HG02588 (cell line): ENCODE results near the gene B4GALT5.

Experiments
- ATAC-seq: cut with Tn5 transposase; IDR thresholded peaks from one replicate; pipeline ENCODE4 v1.9.1; 2021; ENCODE audit warnings: mild to moderate bottlenecking, moderate library complexity; ENCODE audit not compliant: unreplicated experiment

Gene B4GALT5

DNA sequence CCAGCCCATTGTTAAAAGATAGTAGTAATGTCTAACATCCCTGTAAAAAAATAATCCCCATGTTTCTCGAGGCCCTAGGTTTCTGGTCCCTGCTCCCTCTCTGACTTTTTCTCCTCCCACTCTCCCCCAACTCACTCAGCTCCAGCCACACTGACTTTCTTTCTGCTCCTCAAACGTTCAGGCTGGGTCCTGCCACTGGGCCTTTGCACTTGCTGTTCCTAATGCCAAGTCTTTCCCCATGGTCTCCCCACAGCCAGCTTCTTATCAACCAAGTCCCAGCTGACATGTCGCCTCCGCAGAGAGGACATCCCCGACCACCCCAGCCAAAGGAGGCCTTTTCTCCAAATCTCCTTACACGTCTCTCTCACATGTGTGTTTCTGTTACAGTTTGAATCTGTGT lies 123.9 kb downstream of the B4GALT5 start:
- ATAC-seq = no peak

DNA sequence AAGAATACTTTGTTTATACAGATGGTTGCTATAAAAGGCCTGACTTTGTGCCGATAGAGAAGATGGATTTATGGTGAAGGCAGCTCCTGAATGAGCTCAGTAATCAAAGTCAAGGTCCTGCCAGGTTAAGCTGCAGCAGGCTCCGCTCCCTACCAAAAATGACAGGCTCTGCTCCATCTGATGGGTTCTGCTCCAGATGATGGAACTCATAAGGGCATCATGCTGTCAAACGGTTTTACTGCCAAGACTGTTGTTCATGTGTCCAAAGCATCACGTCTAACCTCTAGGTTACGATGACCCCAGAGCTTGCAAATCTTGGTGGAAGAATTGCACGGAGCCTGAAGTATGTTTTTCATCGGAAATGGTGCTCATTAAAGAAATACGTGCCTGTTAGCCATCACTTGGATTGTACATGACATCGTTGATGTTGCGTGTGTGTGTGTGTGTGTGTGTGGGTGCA lies 126.5 kb downstream of the B4GALT5 start:
- ATAC-seq = no peak

DNA sequence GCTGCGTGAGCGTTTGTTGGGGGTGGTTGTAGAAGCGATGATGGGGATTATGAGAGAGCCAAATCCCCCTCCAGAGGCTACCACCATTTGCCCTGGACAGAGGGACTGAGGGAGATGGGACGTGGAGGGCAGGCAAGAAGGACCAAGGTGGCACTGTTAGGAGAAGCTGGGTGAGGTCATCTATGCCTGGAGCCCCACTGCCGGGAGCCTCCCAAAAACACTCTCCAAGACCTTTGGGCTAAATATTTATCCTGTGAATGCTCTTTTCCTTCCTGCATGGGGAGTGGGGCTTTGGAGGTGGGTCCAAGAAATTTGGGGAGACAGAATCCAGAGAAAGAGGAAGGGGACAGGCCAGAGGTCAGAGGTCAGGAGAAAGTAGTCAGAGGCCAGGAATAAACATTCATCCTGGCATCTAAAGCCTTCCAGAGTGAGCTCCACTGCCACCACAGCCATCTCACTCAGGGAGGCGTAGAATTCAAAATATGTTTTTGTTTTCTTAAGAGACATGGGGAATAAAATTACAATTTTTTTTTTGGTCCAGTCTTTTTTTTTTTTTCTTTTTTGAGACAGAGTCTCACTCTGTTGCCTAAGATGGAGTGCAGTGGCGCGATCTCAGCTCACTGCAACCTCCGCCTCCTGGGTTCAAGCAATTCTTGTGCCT lies 128.0 kb downstream of the B4GALT5 start:
- ATAC-seq = no peak

DNA sequence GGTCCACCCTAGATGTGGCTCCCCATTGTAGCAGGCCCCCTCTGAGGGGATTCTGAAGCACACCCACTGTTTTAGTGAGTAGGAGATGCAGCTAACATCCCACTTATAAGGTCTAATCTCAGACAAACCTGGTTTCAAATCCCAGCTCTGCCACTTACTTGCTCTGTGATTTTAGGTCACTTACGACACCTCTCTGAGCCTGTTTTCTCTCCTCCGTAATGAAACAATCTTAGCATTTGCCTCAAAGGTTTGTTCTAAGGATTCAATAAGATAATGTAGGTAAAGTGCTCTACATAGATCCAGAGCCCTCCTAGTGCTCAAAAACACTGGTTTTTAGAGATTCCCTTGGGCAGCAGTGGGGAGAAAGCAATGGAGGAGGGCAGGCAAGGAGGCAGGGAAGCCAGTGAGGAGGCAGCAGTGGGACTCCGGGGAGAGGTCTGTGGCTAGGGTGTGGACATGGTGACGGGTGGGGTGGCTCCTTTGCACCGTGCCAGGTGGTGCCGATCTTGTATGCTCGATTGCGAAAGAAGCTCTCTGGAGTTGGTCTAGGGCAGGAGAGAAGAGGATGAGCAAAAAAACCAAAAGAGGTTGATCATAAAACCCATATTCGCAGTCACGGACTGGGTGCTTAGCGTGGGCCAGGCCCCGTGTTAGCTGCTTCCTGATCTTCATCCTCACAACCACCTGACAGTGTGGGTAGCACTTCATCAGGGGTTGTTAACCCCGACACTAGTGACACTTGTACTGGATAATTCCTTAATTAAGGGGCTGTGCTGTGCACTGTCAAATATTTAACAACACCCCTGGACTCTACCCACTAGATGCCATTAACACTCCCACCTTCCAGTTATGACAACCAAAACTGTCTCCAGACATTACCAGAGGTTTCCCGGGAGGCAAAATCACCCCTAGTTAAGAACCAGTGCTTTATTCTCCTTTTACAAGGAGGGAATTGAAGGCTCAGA lies 129.0 kb downstream of the B4GALT5 start:
- ATAC-seq = no peak

DNA sequence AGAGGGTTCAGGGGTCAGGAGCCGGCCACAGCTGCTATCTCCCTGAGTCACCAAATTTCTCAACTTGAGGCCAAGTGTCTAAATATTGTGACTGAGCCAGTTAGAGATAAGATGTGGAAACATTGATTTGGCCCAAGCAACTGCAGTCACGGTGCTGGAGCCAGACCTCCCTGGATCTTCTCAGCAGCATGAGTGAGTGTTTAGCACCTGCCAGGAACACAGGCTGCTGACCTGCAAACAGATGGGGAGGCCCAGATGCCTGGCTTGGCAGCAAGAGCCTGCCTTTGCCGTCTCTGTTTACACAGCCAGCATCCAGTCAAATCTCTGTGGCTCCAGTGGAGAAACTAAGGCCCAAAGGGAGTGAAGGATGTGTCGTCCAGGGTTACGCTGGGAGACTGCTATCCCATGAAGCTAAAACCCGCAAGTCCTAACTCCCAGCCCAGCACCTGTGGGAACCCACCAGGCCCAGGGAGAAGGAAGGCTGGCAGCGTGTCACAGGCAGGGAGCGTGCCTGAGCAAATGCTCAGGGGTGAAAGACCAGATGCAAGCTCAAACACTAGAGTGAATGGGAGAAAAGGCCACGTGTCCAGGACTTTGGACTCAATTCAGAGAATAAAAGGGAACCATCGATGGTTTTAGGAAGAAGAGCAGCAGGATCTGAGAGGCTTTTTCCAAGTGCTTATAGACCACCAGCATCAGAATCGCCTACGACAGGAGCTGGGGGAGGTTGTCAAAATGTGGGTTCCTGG lies 129.8 kb downstream of the B4GALT5 start:
- no peak for ATAC-seq

DNA sequence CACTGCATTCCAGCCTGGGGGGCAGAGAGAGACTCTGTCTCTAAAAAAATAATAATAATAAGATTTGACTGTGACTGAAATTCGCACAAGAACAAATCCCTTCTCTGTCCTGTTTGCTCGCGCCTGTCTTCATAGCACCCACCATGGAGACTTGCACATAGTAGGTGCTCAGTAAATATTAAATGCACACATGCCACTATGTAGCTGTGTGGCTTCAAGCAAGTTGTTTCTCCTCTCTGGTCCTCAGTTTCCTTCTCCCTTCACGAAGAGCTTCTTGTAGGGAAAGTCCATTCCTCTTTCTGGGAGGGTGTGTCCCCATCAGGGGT lies 130.4 kb downstream of the B4GALT5 start:
- ATAC-seq = no peak
